ENCODE measurements around the gene GATA5.

Gene GATA5

GRCh38 chr20:62463651-62464424 lies 12.0 kb downstream of the GATA5 start:
- no peak for TF ChIP-seq GATA2 (IDR thresholded peaks at IDR 0.05; ENCODE audit: low read depth, low read length)
- TF ChIP-seq GATA3 (IDR thresholded peaks at IDR 0.05; ENCODE audit: low read depth, low read length): no peak

GRCh38 chr20:62462976-62463592 lies 12.7 kb downstream of the GATA5 start:
- TF ChIP-seq GATA2 (IDR thresholded peaks at IDR 0.05; ENCODE audit: low read depth, low read length): no peak
- TF ChIP-seq GATA3 (IDR thresholded peaks at IDR 0.05; ENCODE audit: low read depth, low read length): no peak

GRCh38 chr20:62461834-62462233 lies 14.0 kb downstream of the GATA5 start:
- TF ChIP-seq GATA3 (IDR thresholded peaks at IDR 0.05; ENCODE audit: low read depth, low read length) (no peak), GATA2 (IDR thresholded peaks at IDR 0.05; ENCODE audit: low read depth, low read length) (no peak)

GRCh38 chr20:62461157-62461556 lies 14.6 kb downstream of the GATA5 start:
- TF ChIP-seq GATA3 (IDR thresholded peaks at IDR 0.05; ENCODE audit: low read depth, low read length) (no peak), GATA2 (IDR thresholded peaks at IDR 0.05; ENCODE audit: low read depth, low read length) (no peak)

- TF ChIP-seq GATA3 (IDR thresholded peaks at IDR 0.05; ENCODE audit: low read depth, low read length) (no peak), GATA2 (IDR thresholded peaks at IDR 0.05; ENCODE audit: low read depth, low read length) (no peak)
Observed at GRCh38 chr20:62460678-62461077, 15.1 kb downstream of the GATA5 start.

- TF ChIP-seq GATA2 (IDR thresholded peaks at IDR 0.05; ENCODE audit: low read depth, low read length) (no peak), GATA3 (IDR thresholded peaks at IDR 0.05; ENCODE audit: low read depth, low read length) (no peak)
Observed at GRCh38 chr20:62459488-62459887, 16.3 kb downstream of the GATA5 start.

GRCh38 chr20:62458275-62459251 lies 17.2 kb downstream of the GATA5 start:
- no peak for TF ChIP-seq GATA3 (IDR thresholded peaks at IDR 0.05; ENCODE audit: low read depth, low read length)
- TF ChIP-seq GATA2 (IDR thresholded peaks at IDR 0.05; ENCODE audit: low read depth, low read length): no peak

- TF ChIP-seq GATA2 (IDR thresholded peaks at IDR 0.05; ENCODE audit: low read depth, low read length) (no peak), GATA3 (IDR thresholded peaks at IDR 0.05; ENCODE audit: low read depth, low read length) (no peak)
Observed at GRCh38 chr20:62457831-62458230, 18.0 kb downstream of the GATA5 start.

GRCh38 chr20:62457098-62457497 lies 18.7 kb downstream of the GATA5 start:
- TF ChIP-seq GATA3 (IDR thresholded peaks at IDR 0.05; ENCODE audit: low read depth, low read length): no peak
- no peak for TF ChIP-seq GATA2 (IDR thresholded peaks at IDR 0.05; ENCODE audit: low read depth, low read length)

GRCh38 chr20:62455929-62456328 lies 19.9 kb downstream of the GATA5 start:
- TF ChIP-seq GATA3 (IDR thresholded peaks at IDR 0.05; ENCODE audit: low read depth, low read length) (no peak), GATA2 (IDR thresholded peaks at IDR 0.05; ENCODE audit: low read depth, low read length) (no peak)

- no peak for TF ChIP-seq GATA2 (IDR thresholded peaks at IDR 0.05; ENCODE audit: low read depth, low read length)
- no peak for TF ChIP-seq GATA3 (IDR thresholded peaks at IDR 0.05; ENCODE audit: low read depth, low read length)
Observed at GRCh38 chr20:62454904-62455636, 20.7 kb downstream of the GATA5 start.

- TF ChIP-seq GATA2 (IDR thresholded peaks at IDR 0.05; ENCODE audit: low read depth, low read length) (no peak), GATA3 (IDR thresholded peaks at IDR 0.05; ENCODE audit: low read depth, low read length) (no peak)
Observed at GRCh38 chr20:62453186-62453808, 22.5 kb downstream of the GATA5 start.

- TF ChIP-seq GATA3 (IDR thresholded peaks at IDR 0.05; ENCODE audit: low read depth, low read length) (no peak), GATA2 (IDR thresholded peaks at IDR 0.05; ENCODE audit: low read depth, low read length) (no peak)
Observed at GRCh38 chr20:62452475-62453095, 23.2 kb downstream of the GATA5 start.

Data from SH-SY5Y (cell line).